SK-N-MC (cell line): ENCODE results near the gene DAB1.

Experiments used
- EZH2 ChIP-seq: fragments of 200-600 bp; sonication (generic); IDR thresholded peaks from one replicate; pipeline ENCODE4 v1.6.1; 2017; ENCODE audit warnings: antibody characterized with exemption
- POLR2AphosphoS5 ChIP-seq: IDR thresholded peaks from 2 replicates; pipeline ENCODE4 v1.6.1; 2012; ENCODE audit warnings: mild to moderate bottlenecking, low read depth, low read length, borderline replicate concordance

DNA sequence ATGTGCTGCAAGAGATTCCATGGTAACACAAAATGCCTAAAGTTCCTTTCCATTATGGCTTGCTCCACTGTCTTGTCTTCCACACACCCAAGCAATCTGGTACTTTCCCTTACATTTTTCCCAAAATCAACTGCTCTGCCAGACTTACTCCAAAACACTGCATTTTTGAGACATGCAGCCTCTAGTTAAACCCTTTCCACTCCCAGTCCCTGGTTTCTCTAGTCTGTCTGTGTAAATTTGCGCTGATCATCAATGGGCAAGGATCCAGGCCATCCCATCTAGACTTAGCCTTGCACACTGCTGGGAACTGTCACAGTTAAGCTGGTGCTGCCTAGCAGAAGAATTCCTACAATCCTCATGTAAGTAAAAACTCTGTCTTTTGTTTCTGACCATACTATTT lies 47.8 kb downstream of the DAB1 start:
- TF ChIP-seq POLR2AphosphoS5, result no peak
- TF ChIP-seq EZH2, result no peak
